Measurements from ENCODE around the gene LPAR3. TPM values are rescaled to one million over a fixed set of nuclear protein-coding genes. Genes with fewer than 3 reads are reported as not detected.

The LPAR3 gene
- total RNA-seq, 1 experiment from 2014 or later: 0.13 TPM

DNA sequence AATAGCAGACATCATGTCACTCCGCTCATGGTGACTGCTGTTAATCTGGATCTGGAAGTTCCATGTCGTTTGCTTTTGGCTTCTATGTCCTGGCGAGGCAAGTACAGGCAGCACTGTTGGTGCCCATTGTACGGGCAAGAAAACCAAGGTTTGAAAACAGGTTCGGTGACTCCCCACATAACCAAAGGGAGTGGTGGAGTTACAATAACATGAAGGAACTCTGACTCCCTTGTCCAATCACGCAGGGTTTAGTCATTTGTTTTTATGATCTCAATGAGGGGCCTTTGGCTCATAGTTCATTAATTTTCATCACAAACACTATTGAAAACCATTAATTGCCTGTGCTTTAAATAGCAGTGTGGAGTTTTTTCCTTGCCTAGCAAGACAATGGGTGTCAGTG lies 119.8 kb downstream of the LPAR3 start:
- ChIA-PET POLR2A (ENCODE audit: low non-redundant PET) (no interaction called here), CTCF (no interaction called here)
- Histone ChIP-seq H3K36me3 (ENCODE audit: insufficient read depth, low read length, poor library complexity, severe bottlenecking) (no peaks in the 10 kb centered on the region), H3K27ac (ENCODE audit: low read depth, low read length, poor library complexity, severe bottlenecking) (no peak overlapping the region), H3K9me3 (ENCODE audit: low read depth, low read length, poor library complexity, severe bottlenecking) (no peaks in the 10 kb centered on the region), H3K27me3 (replicated peaks; ENCODE audit: insufficient read depth, low read depth, low read length, poor library complexity) (no peaks in the 10 kb centered on the region), H3K4me1 (ENCODE audit: insufficient read depth, low read length, poor library complexity, severe bottlenecking) (no peaks in the 10 kb centered on the region), H3K4me3 (ENCODE audit: low read depth, low read length, poor library complexity, severe bottlenecking) (no peak overlapping the region)
- TF ChIP-seq, protein P1, sequence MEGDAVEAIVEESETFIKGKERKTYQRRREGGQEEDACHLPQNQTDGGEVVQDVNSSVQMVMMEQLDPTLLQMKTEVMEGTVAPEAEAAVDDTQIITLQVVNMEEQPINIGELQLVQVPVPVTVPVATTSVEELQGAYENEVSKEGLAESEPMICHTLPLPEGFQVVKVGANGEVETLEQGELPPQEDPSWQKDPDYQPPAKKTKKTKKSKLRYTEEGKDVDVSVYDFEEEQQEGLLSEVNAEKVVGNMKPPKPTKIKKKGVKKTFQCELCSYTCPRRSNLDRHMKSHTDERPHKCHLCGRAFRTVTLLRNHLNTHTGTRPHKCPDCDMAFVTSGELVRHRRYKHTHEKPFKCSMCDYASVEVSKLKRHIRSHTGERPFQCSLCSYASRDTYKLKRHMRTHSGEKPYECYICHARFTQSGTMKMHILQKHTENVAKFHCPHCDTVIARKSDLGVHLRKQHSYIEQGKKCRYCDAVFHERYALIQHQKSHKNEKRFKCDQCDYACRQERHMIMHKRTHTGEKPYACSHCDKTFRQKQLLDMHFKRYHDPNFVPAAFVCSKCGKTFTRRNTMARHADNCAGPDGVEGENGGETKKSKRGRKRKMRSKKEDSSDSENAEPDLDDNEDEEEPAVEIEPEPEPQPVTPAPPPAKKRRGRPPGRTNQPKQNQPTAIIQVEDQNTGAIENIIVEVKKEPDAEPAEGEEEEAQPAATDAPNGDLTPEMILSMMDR (conservative IDR thresholded peaks at IDR 0.05; ENCODE audit: low read depth, low read length): no peak
- TF ChIP-seq EZH2 (IDR thresholded peaks at IDR 0.05; ENCODE audit: borderline replicate concordance, low read depth, low read length, poor library complexity, severe bottlenecking): no peak
- intact Hi-C loops (cut with micrococcal nuclease; ENCODE audit: unreplicated experiment): loop anchor here (5.0 kb wide), 2 partner anchors 164 to 331 kb away; no protein-coding TSS in a partner anchor
- DNase-seq (ENCODE audit: low spot score): no peak
- no TSS peak for BruUV-seq (replicated peaks)

DNA sequence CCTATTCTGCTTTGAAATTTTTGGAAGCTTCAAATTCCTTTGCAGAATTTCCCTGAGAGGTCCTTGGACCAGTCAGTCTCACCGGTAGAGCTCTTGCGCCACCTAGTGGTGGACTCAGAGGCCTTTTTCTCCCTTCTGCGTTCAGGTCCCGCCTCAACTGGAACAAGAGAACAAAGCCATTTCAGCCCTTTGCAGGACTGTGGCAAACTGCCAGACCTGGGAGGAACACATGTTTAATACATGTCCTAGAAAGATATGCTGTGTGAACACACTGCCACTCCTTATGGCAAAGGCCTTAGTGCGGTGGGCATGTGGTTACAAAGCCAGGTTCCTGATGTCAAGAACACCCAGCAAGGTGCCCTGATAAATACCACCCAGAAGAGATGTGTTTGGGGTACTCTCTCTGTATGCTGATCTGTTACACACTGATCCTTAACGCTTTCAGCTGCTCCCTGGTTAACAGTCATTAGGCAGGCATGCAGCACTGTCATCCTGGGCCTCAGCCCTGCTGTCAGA lies 120.5 kb downstream of the LPAR3 start:
- no peaks in the 10 kb centered on the region for H3K36me3 ChIP-seq (ENCODE audit: insufficient read depth, low read length, poor library complexity, severe bottlenecking)
- intact Hi-C loops (cut with micrococcal nuclease; ENCODE audit: unreplicated experiment): loop anchor here (5.0 kb wide), 2 partner anchors 165 to 330 kb away; no protein-coding TSS in a partner anchor
- BruUV-seq (replicated peaks): no TSS peak
- H3K27me3 ChIP-seq (replicated peaks; ENCODE audit: insufficient read depth, low read depth, low read length, poor library complexity): peaks cover 3% of the 10 kb centered on the region
- H3K4me1 ChIP-seq (ENCODE audit: insufficient read depth, low read length, poor library complexity, severe bottlenecking): no peaks in the 10 kb centered on the region
- DNase-seq (ENCODE audit: low spot score): peak; percentile 85
- H3K9me3 ChIP-seq (ENCODE audit: low read depth, low read length, poor library complexity, severe bottlenecking): no peaks in the 10 kb centered on the region
- TF ChIP-seq, protein P1 (conservative IDR thresholded peaks at IDR 0.05; ENCODE audit: low read depth, low read length): peak; percentile 92
- no peak for TF ChIP-seq EZH2 (IDR thresholded peaks at IDR 0.05; ENCODE audit: borderline replicate concordance, low read depth, low read length, poor library complexity, severe bottlenecking)
- POLR2A ChIA-PET (ENCODE audit: low non-redundant PET): no interaction called here
- H3K27ac ChIP-seq (ENCODE audit: low read depth, low read length, poor library complexity, severe bottlenecking): no peak overlapping the region
- no peak overlapping the region for H3K4me3 ChIP-seq (ENCODE audit: low read depth, low read length, poor library complexity, severe bottlenecking)
- CTCF ChIA-PET: interaction anchor here (0.6 to 1.1 kb wide), 8 partner anchors 10 to 969 kb away, joined by 3 to 5 read pairs (median 4); partner anchors contain the start of gene PRKACB

DNA sequence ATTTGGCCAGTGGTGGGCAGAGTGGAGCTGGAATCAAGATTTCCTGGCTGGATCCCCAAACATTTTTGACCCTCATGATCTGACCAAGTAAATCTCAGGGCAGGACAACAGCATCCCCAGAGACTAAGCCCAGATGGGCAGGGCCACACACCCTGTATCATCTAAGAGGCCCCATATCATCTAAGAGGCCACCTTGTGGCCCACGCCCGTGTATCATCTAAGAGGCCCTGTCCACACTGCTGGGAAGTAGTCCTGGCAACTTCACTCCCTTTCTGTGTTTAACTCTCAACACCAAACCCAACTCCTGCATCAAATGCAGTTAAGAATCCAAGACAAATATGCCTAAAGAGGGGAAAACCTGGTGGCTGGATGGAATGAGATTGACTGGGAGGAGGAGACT lies 121.1 kb downstream of the LPAR3 start:
- BruUV-seq (replicated peaks): no TSS peak
- ChIA-PET POLR2A (ENCODE audit: low non-redundant PET) (no interaction called here), CTCF (interaction anchor here (0.6 to 1.1 kb wide), 8 partner anchors 11 to 969 kb away, joined by 3 to 5 read pairs (median 4); partner anchors contain the start of gene PRKACB)
- H3K27ac ChIP-seq (ENCODE audit: low read depth, low read length, poor library complexity, severe bottlenecking): no peak overlapping the region
- H3K27me3 ChIP-seq (replicated peaks; ENCODE audit: insufficient read depth, low read depth, low read length, poor library complexity): peaks cover 3% of the 10 kb centered on the region
- no peak overlapping the region for H3K4me3 ChIP-seq (ENCODE audit: low read depth, low read length, poor library complexity, severe bottlenecking)
- intact Hi-C loops (cut with micrococcal nuclease; ENCODE audit: unreplicated experiment): loop anchor here (5.0 kb wide), 2 partner anchors 165 to 330 kb away; no protein-coding TSS in a partner anchor
- TF ChIP-seq EZH2 (IDR thresholded peaks at IDR 0.05; ENCODE audit: borderline replicate concordance, low read depth, low read length, poor library complexity, severe bottlenecking): no peak
- TF ChIP-seq, protein P1 (conservative IDR thresholded peaks at IDR 0.05; ENCODE audit: low read depth, low read length): no peak
- no peak for DNase-seq (ENCODE audit: low spot score)
- no peaks in the 10 kb centered on the region for H3K36me3 ChIP-seq (ENCODE audit: insufficient read depth, low read length, poor library complexity, severe bottlenecking)
- no peaks in the 10 kb centered on the region for H3K9me3 ChIP-seq (ENCODE audit: low read depth, low read length, poor library complexity, severe bottlenecking)
- H3K4me1 ChIP-seq (ENCODE audit: insufficient read depth, low read length, poor library complexity, severe bottlenecking): no peaks in the 10 kb centered on the region

Measured in A673 (cell line).